ENCODE data around the gene MAP3K20. TPM values are rescaled to one million over a fixed set of nuclear protein-coding genes. Genes with fewer than 3 reads are reported as not detected.
"Not testable (repeated sequence)": the region's sequence is repeated elsewhere in the genome, so short reads cannot be mapped to it uniquely, and the experiment has no call there.

The MAP3K20 gene
- total RNA-seq, 1 donor from 2014 or later, result 21.3 TPM

DNA sequence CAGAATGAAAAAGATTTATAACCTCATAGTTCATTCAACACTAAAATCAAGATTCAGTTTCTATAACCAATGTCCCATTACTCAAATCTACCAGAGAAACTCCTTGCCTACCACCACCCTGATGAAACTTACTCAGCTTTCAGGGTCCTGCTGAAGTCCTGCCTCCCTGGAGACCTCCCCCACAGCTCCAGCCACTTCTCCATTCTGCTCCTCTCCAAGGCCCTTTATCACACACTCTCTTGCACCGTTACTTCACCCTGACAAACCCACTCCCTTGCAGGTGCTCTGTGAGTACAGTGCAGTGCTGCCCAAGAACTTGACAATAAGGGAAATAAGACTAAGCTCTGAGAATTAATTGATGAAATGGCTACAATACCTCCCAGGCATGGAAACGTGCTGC, 195.5 kb downstream of the MAP3K20 start:
- H3K27me3 ChIP-seq, result no peaks in the 10 kb centered on the region
- no peak for DNase-seq (ENCODE audit: low spot score in 2 of 2)
- no peak overlapping the region for H3K27ac ChIP-seq
- TF ChIP-seq, protein P1, sequence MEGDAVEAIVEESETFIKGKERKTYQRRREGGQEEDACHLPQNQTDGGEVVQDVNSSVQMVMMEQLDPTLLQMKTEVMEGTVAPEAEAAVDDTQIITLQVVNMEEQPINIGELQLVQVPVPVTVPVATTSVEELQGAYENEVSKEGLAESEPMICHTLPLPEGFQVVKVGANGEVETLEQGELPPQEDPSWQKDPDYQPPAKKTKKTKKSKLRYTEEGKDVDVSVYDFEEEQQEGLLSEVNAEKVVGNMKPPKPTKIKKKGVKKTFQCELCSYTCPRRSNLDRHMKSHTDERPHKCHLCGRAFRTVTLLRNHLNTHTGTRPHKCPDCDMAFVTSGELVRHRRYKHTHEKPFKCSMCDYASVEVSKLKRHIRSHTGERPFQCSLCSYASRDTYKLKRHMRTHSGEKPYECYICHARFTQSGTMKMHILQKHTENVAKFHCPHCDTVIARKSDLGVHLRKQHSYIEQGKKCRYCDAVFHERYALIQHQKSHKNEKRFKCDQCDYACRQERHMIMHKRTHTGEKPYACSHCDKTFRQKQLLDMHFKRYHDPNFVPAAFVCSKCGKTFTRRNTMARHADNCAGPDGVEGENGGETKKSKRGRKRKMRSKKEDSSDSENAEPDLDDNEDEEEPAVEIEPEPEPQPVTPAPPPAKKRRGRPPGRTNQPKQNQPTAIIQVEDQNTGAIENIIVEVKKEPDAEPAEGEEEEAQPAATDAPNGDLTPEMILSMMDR (IDR thresholded peaks at IDR 0.05), result no peak
- H3K4me1 ChIP-seq, result no peaks in the 10 kb centered on the region
- no peak overlapping the region for H3K4me3 ChIP-seq
- no peaks in the 10 kb centered on the region for H3K9me3 ChIP-seq
- H3K36me3 ChIP-seq, result peaks cover 0 to 17% of the 10 kb centered on the region in 2 donors
- intact Hi-C loops (cut with DNase I), result no loop called here

DNA sequence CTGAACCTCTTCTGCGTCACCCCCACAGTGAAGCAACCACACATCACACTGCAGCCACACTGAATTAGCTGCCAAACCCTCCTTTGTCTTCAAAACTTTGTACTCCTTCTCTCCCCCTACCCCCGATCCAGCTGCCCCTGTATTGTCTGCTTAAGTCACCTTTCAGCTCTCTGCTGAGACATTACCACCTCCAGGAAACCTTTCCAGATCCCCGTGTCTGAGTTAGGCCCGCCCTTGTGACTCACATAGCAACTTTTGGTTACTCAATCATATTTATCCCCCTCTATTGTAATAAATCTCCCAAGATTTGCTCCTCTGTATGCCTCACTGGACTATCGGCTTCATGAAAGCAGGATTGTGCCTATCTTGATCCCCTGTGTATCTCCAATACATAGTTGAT, 196.2 kb downstream of the MAP3K20 start:
- H3K4me3 ChIP-seq, result no peak overlapping the region
- H3K9me3 ChIP-seq, result no peaks in the 10 kb centered on the region
- H3K4me1 ChIP-seq, result no peaks in the 10 kb centered on the region
- no peaks in the 10 kb centered on the region for H3K27me3 ChIP-seq
- TF ChIP-seq, protein P1 (IDR thresholded peaks at IDR 0.05), result no peak
- no peak overlapping the region for H3K27ac ChIP-seq
- peaks cover 0 to 12% of the 10 kb centered on the region in 2 donors for H3K36me3 ChIP-seq
- intact Hi-C loops (cut with DNase I), result no loop called here
- no peak for DNase-seq (ENCODE audit: low spot score in 2 of 2)

DNA sequence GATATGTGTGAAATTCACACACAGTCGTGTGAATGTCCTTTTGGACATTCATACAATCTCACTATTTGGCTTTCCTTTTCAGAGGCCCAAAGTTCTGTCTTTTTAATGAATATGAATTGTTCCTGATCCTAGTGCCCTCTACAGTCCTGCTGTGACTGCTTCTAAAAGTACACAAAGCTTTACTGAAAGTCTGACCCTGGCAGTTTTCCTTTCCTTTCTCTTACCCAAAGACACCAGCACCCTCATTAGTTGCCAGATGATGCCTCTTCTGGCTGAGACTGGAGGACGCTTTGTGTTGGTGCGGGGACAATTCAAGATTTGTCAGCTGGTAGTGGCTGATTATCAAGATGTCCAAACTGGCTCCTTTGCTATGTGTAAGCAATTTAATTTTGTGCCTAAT, 197.2 kb downstream of the MAP3K20 start:
- no peaks in the 10 kb centered on the region for H3K4me1 ChIP-seq
- intact Hi-C loops (cut with DNase I), result no loop called here
- H3K4me3 ChIP-seq, result no peak overlapping the region
- no peak for DNase-seq (ENCODE audit: low spot score in 2 of 2)
- H3K27ac ChIP-seq, result no peak overlapping the region
- no peaks in the 10 kb centered on the region for H3K27me3 ChIP-seq
- H3K36me3 ChIP-seq, result peaks cover 0 to 2% of the 10 kb centered on the region in 2 donors
- no peaks in the 10 kb centered on the region for H3K9me3 ChIP-seq
- TF ChIP-seq, protein P1 (IDR thresholded peaks at IDR 0.05), result no peak

DNA sequence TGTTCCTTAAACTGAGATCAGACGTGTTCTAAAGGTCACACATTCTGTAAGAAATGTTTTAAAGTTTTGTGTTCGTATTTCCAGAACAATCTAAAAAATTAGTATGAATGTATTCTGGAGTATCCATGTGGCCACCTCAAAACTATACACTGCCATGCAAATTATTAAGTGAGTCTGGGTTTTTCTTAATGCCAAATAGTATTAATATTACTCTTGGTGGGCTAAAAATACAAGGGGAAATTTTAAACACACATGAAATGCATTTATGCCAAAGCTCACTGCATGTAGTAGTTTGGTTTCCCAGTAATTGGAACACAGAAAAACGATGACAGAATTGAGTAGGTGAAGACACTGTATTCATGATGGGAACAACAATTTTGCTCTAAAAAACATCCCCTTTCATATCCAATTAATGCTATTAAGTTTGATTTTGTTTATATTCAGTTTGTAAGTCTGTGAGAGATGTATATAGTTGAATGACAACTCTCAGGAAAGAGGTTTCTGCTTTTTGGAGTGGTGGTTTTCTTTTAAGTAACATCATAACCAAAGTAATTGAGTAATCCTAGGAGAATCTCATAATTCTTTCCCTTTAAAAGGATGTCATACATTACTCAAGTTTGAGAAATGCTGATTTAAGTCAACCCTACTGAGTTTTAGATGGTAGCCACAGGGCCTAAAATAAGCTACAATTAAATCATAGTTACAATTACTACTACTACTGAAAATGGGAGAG, 203.3 kb downstream of the MAP3K20 start:
- Histone ChIP-seq H3K36me3 (no peaks in the 10 kb centered on the region), H3K4me1 (no peaks in the 10 kb centered on the region), H3K27ac (no peak overlapping the region), H3K27me3 (no peaks in the 10 kb centered on the region), H3K9me3 (no peaks in the 10 kb centered on the region), H3K4me3 (no peak overlapping the region)
- DNase-seq (ENCODE audit: low spot score in 2 of 2), result no peak
- TF ChIP-seq, protein P1 (IDR thresholded peaks at IDR 0.05), result no peak
- intact Hi-C loops (cut with DNase I), result no loop called here

DNA sequence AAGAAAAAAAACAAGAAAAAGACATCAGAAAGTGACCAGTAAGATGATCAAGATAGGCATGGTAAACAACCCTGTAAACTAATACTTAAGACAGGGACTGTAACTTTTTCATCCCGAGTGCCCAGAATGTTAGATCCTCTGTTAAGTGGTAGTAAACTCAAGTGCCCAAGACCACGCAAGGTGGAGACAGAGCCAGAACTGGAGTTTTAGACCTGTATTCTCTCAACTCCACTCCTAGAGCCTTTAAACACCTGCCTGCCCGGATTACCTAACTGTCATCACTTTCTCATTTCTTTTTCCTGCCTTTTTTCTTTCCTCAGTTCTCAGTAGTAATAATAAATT, 203.9 kb downstream of the MAP3K20 start:
- TF ChIP-seq, protein P1 (IDR thresholded peaks at IDR 0.05), result no peak
- no peaks in the 10 kb centered on the region for H3K9me3 ChIP-seq
- H3K4me3 ChIP-seq, result no peak overlapping the region
- no peaks in the 10 kb centered on the region for H3K27me3 ChIP-seq
- no peak overlapping the region for H3K27ac ChIP-seq
- H3K36me3 ChIP-seq, result no peaks in the 10 kb centered on the region
- no peak for DNase-seq (ENCODE audit: low spot score in 2 of 2)
- intact Hi-C loops (cut with DNase I), result no loop called here
- H3K4me1 ChIP-seq, result no peaks in the 10 kb centered on the region

DNA sequence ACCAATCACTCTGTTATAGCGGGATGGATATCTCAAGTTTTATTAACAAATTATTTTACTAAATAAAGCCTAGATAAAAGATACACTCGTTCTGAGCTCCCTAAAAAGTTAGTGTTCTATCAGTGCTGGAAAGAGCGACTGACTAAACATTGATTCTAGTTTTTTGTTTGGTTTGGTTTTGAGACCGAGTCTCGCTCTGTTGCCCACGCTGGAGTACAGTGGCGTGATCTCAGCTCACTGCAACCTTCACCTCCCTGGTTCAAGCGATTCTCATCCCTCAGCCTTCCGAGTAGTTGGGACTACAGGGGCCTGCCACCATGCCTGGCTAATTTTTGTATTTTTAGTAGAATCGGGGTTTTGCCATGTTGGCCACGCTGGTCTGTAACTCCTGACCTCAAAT, 205.2 kb downstream of the MAP3K20 start:
- DNase-seq (ENCODE audit: low spot score in 2 of 2), result no peak
- H3K36me3 ChIP-seq, result no peaks in the 10 kb centered on the region
- no peak overlapping the region for H3K27ac ChIP-seq
- H3K9me3 ChIP-seq, result no peaks in the 10 kb centered on the region
- H3K27me3 ChIP-seq, result no peaks in the 10 kb centered on the region
- H3K4me3 ChIP-seq, result no peak overlapping the region
- no peaks in the 10 kb centered on the region for H3K4me1 ChIP-seq
- TF ChIP-seq, protein P1 (IDR thresholded peaks at IDR 0.05), result no peak
- intact Hi-C loops (cut with DNase I), result no loop called here

DNA sequence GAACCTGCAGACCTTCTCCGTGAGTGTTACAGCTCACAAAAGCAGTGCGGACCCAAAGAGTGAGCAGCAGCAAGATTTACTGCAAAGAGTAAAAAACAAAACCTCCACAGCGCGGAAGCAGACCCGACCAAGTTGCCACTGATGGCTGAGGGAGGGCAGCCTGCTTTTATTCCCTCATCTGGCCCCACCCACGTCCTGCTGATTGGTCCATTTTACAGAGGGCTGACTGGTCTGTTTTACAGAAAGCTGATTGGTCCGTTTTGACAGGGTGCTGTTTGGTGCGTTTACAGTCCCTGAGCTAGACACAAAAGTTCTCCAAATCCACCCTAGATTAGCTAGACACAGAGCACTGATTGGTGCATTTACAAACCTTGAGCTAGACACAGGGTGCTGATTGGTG, 206.3 kb downstream of the MAP3K20 start:
- intact Hi-C loops (cut with DNase I); DNase-seq (ENCODE audit: low spot score in 2 of 2); H3K27me3 ChIP-seq; H3K4me1 ChIP-seq; H3K36me3 ChIP-seq; H3K9me3 ChIP-seq; H3K4me3 ChIP-seq; H3K27ac ChIP-seq: not testable (repeated sequence)

Measured in ascending aorta (tissue), 2 donors.